Dendritic cell treated with granulocyte-macrophage colony-stimulating factor and Interleukin-4, amounts not matched to agents 40 ng/mL and 50 ng/mL, for 4 days (primary cell): ENCODE data around the gene TBC1D14.

ENCODE experiments used
- H3K27ac Mint-ChIP-seq: one replicate; pipeline ENCODE4 v1.8.0; 2022; ENCODE audit warnings: mild to moderate bottlenecking, mixed read lengths
- H3K27me3 Mint-ChIP-seq: one replicate; pipeline ENCODE4 v1.8.0; 2022; ENCODE audit warnings: mild to moderate bottlenecking, mixed read lengths
- H3K36me3 Mint-ChIP-seq: one replicate; pipeline ENCODE4 v1.8.0; 2022; ENCODE audit warnings: low read depth, mixed read lengths
- H3K4me1 Mint-ChIP-seq: one replicate; pipeline ENCODE4 v1.8.0; 2022; ENCODE audit warnings: low read depth, mixed read lengths
- H3K4me3 Mint-ChIP-seq: one replicate; pipeline ENCODE4 v1.8.0; 2022; ENCODE audit warnings: mild to moderate bottlenecking, moderate library complexity, mixed read lengths
- H3K9me3 Mint-ChIP-seq: one replicate; pipeline ENCODE4 v1.8.0; 2022; ENCODE audit warnings: mixed read lengths
- intact Hi-C: fragments of 100-400 bp; cut with micrococcal nuclease; formaldehyde crosslinking; loops from one replicate; pipeline ENCODE4 v1.15.0; 2022

TBC1D14 gene

GRCh38 chr4:6996481-6996880 lies 86.9 kb downstream of the TBC1D14 start:
- Mint-ChIP-seq H3K4me1 (peaks cover 24% of the 10 kb centered on the region), H3K9me3 (no peaks in the 10 kb centered on the region), H3K36me3 (peaks cover 92% of the 10 kb centered on the region), H3K27ac (no peak overlapping the region), H3K4me3 (no peak overlapping the region), H3K27me3 (no peaks in the 10 kb centered on the region)
- intact Hi-C loops: no loop called here

- Mint-ChIP-seq H3K27ac (peak overlapping the region; percentile 17), H3K9me3 (no peaks in the 10 kb centered on the region), H3K4me3 (no peak overlapping the region), H3K27me3 (no peaks in the 10 kb centered on the region), H3K36me3 (peaks cover 100% of the 10 kb centered on the region), H3K4me1 (peaks cover 12% of the 10 kb centered on the region)
- intact Hi-C loops: no loop called here
Measured at GRCh38 chr4:6999172-7000086, 89.8 kb downstream of the TBC1D14 start.

DNA sequence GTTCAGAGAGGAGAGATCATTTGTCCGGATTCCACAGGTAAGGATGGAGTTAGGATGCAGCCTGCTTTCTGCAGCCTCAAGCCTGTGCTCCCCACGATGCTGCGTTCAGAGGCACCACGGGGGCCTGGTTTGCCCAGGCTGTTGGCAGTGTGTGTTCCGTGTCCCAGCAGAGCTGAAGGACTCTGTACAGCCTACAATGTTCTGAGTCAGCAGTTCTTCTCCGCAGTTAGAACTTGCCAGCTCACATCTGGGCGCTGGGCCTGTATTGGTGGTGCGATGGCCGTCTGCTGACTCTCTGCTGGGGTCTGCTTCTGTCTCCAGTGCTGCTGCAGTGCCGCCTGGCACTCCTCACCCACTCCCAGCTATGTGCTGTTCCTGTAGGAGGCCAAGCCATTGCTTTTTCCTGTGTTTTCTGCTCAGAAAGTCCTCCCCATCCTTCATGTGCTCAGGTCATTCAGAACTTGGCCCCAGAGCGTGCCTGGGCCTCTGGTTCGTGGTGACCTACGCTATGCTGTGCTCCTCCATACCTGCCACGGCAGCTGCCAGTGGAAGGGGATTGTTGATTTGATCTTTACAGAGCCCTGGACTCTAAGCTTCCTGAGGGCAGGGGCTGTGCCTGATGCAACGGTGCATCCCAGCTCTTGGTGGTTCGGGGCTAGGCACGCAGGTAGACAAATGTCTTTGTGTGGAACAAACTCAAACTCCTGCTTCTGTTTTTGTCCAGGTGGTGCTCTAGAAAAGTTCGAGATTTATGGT lies 91.0 kb downstream of the TBC1D14 start:
- H3K4me3 Mint-ChIP-seq: no peak overlapping the region
- H3K36me3 Mint-ChIP-seq: peaks cover 100% of the 10 kb centered on the region
- H3K27ac Mint-ChIP-seq: no peak overlapping the region
- H3K9me3 Mint-ChIP-seq: no peaks in the 10 kb centered on the region
- H3K4me1 Mint-ChIP-seq: peaks cover 12% of the 10 kb centered on the region
- H3K27me3 Mint-ChIP-seq: no peaks in the 10 kb centered on the region
- intact Hi-C loops: no loop called here

DNA sequence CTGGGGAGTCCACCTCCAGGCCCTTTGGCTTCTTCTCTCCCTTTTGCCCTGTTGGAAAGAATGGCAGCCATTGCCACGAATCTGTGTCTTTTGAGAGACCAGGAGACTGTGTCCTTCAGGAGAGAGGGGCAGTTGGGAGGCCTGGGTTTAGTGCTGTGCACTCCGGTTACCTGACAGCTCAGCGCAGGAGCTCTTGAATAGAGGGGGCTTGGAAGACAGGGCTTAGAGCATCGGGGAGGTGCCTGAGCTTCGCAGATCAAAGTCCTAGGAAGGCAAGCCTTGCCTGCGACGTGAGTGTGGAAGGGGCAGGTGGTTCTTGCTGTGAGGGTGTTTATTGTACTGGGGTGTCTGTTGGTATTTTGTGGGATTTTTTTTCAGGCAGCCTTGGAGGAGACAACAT lies 91.6 kb downstream of the TBC1D14 start:
- H3K36me3 Mint-ChIP-seq: peaks cover 100% of the 10 kb centered on the region
- H3K4me3 Mint-ChIP-seq: no peak overlapping the region
- peaks cover 12% of the 10 kb centered on the region for H3K4me1 Mint-ChIP-seq
- no peak overlapping the region for H3K27ac Mint-ChIP-seq
- no peaks in the 10 kb centered on the region for H3K27me3 Mint-ChIP-seq
- H3K9me3 Mint-ChIP-seq: no peaks in the 10 kb centered on the region
- intact Hi-C loops: no loop called here

DNA sequence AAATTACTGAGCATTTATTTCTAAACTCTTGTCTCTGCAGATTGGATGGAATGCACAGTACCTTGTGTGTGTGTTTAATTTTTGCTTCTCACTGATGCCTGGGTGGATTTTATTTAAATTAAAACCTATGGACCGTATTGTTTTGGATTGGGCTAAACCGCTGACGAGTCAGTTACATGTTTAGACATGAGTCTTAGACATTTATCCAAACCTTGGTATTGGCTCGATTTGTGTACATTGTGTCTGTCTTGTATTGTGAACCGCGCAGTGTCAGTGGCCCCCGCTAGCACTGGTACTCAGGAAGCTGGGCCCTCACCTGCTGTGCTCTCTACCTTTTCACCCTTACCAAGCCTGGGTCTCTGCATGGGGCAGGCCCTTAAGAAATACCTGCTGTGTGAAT lies 92.7 kb downstream of the TBC1D14 start:
- Mint-ChIP-seq H3K27me3 (no peaks in the 10 kb centered on the region), H3K36me3 (peaks cover 100% of the 10 kb centered on the region), H3K4me3 (no peak overlapping the region), H3K4me1 (peaks cover 7% of the 10 kb centered on the region), H3K27ac (no peak overlapping the region), H3K9me3 (no peaks in the 10 kb centered on the region)
- intact Hi-C loops: no loop called here

GRCh38 chr4:7003176-7003878 lies 93.7 kb downstream of the TBC1D14 start:
- intact Hi-C loops: no loop called here
- H3K9me3 Mint-ChIP-seq: no peaks in the 10 kb centered on the region
- H3K27ac Mint-ChIP-seq: no peak overlapping the region
- H3K27me3 Mint-ChIP-seq: no peaks in the 10 kb centered on the region
- H3K4me1 Mint-ChIP-seq: no peaks in the 10 kb centered on the region
- no peak overlapping the region for H3K4me3 Mint-ChIP-seq
- peaks cover 100% of the 10 kb centered on the region for H3K36me3 Mint-ChIP-seq

GRCh38 chr4:7003879-7004240 lies 94.2 kb downstream of the TBC1D14 start:
- H3K27me3 Mint-ChIP-seq: no peaks in the 10 kb centered on the region
- H3K4me3 Mint-ChIP-seq: no peak overlapping the region
- H3K9me3 Mint-ChIP-seq: no peaks in the 10 kb centered on the region
- H3K4me1 Mint-ChIP-seq: peaks cover under 1% of the 10 kb centered on the region
- H3K27ac Mint-ChIP-seq: no peak overlapping the region
- intact Hi-C loops: no loop called here
- H3K36me3 Mint-ChIP-seq: peaks cover 100% of the 10 kb centered on the region

DNA sequence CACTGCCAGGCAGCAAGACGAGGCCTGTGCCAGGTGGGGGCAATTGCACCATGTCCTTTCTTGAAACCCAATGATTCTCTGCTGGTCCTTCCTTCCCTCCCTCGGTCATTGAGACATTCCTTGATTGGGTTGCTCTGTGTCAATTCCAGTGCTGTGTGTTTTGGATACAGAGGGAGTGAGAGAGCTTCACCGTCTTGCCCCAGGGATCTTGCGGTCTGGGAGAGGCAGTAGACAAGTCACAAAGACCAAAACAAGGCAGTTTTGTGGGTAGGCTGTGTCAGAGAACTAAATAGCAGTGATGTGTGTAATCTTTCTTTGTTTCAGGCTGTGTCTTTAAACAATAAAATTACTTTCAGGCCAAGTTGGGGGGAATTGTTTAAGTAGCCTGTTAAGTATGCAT lies 94.7 kb downstream of the TBC1D14 start:
- H3K4me3 Mint-ChIP-seq: no peak overlapping the region
- H3K27me3 Mint-ChIP-seq: no peaks in the 10 kb centered on the region
- H3K9me3 Mint-ChIP-seq: no peaks in the 10 kb centered on the region
- H3K36me3 Mint-ChIP-seq: peaks cover 100% of the 10 kb centered on the region
- H3K27ac Mint-ChIP-seq: no peak overlapping the region
- intact Hi-C loops: no loop called here
- H3K4me1 Mint-ChIP-seq: peaks cover 5% of the 10 kb centered on the region

DNA sequence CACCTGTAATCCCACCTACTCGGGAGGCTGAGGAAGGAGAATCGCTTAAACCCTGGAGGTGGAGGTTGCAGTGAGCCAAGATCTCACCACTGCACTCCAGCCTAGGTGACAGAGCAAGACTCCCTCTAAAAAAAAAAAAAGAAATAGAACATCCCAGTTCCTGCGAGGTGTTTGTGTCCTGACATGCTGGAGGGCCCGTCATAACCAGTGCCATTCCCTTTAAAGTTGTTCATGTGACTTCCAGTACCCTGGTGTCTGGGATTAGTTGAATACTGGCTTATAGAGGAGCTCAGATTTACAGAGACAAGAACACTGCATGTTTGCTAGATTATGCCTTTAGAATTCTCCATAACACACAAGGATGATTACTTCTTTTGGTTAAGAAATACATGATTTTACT lies 95.9 kb downstream of the TBC1D14 start:
- H3K27ac Mint-ChIP-seq: no peak overlapping the region
- H3K4me1 Mint-ChIP-seq: peaks cover 6% of the 10 kb centered on the region
- intact Hi-C loops: no loop called here
- H3K4me3 Mint-ChIP-seq: no peak overlapping the region
- H3K9me3 Mint-ChIP-seq: no peaks in the 10 kb centered on the region
- no peaks in the 10 kb centered on the region for H3K27me3 Mint-ChIP-seq
- peaks cover 100% of the 10 kb centered on the region for H3K36me3 Mint-ChIP-seq

- intact Hi-C loops: no loop called here
- no peak overlapping the region for H3K27ac Mint-ChIP-seq
- H3K4me1 Mint-ChIP-seq: peaks cover 6% of the 10 kb centered on the region
- H3K9me3 Mint-ChIP-seq: no peaks in the 10 kb centered on the region
- no peaks in the 10 kb centered on the region for H3K27me3 Mint-ChIP-seq
- H3K36me3 Mint-ChIP-seq: peaks cover 100% of the 10 kb centered on the region
- H3K4me3 Mint-ChIP-seq: no peak overlapping the region
Measured at GRCh38 chr4:7006411-7006810, 96.8 kb downstream of the TBC1D14 start.

GRCh38 chr4:7007142-7007907 lies 97.7 kb downstream of the TBC1D14 start:
- Mint-ChIP-seq H3K9me3 (no peaks in the 10 kb centered on the region), H3K4me1 (peaks cover 6% of the 10 kb centered on the region), H3K4me3 (no peak overlapping the region), H3K27me3 (no peaks in the 10 kb centered on the region), H3K36me3 (peaks cover 100% of the 10 kb centered on the region), H3K27ac (no peak overlapping the region)
- intact Hi-C loops: no loop called here

GRCh38 chr4:7007944-7008343 lies 98.3 kb downstream of the TBC1D14 start:
- peaks cover 6% of the 10 kb centered on the region for H3K4me1 Mint-ChIP-seq
- intact Hi-C loops: no loop called here
- peaks cover 100% of the 10 kb centered on the region for H3K36me3 Mint-ChIP-seq
- H3K27ac Mint-ChIP-seq: peak overlapping the region; percentile 28
- H3K4me3 Mint-ChIP-seq: no peak overlapping the region
- no peaks in the 10 kb centered on the region for H3K9me3 Mint-ChIP-seq
- H3K27me3 Mint-ChIP-seq: no peaks in the 10 kb centered on the region

- Mint-ChIP-seq H3K27ac (peak overlapping the region; percentile 28), H3K4me3 (no peak overlapping the region), H3K27me3 (no peaks in the 10 kb centered on the region), H3K9me3 (no peaks in the 10 kb centered on the region), H3K36me3 (peaks cover 100% of the 10 kb centered on the region), H3K4me1 (peaks cover 22% of the 10 kb centered on the region)
- intact Hi-C loops: no loop called here
Measured at GRCh38 chr4:7009564-7009963, 99.9 kb downstream of the TBC1D14 start.
